Fibroblast of pulmonary artery (primary cell): Measurements from ENCODE around the gene PTPRH.
A peak's percentile ranks its signal among the peaks of the same experiment; 100 is the strongest.

Experiments
- DNase-seq: peaks from one replicate; pipeline ENCODE4 v3.0.0-alpha.2; 2010; ENCODE audit warnings: low read depth
- H3K4me3 ChIP-seq: replicated peaks from 2 replicates; pipeline ENCODE4 v1.5.1; 2011; ENCODE audit warnings: low read depth, mild to moderate bottlenecking, control low read depth, low read length, moderate library complexity
- CTCF ChIP-seq: IDR thresholded peaks from 2 replicates; pipeline ENCODE4 v1.5.1; 2011; ENCODE audit warnings: mild to moderate bottlenecking, control low read depth, low read length, inconsistent platforms; ENCODE audit errors: missing control alignments

Gene PTPRH

GRCh38 chr19:55160986-55161365 is 48.3 kb downstream of the PTPRH start:
- no peak overlapping the region for H3K4me3 ChIP-seq
- no peak for DNase-seq
- TF ChIP-seq CTCF: no peak

- peak; percentile 85 for DNase-seq
- peak; percentile 84 for TF ChIP-seq CTCF
- no peak overlapping the region for H3K4me3 ChIP-seq
Measured at GRCh38 chr19:55160128-55160985, 48.9 kb downstream of the PTPRH start.

- no peak overlapping the region for H3K4me3 ChIP-seq
- DNase-seq: peak; percentile 49
- no peak for TF ChIP-seq CTCF
Measured at GRCh38 chr19:55158848-55159749, 50.2 kb downstream of the PTPRH start.

GRCh38 chr19:55158423-55158822 is 50.9 kb downstream of the PTPRH start:
- TF ChIP-seq CTCF: no peak
- no peak overlapping the region for H3K4me3 ChIP-seq
- no peak for DNase-seq

DNA sequence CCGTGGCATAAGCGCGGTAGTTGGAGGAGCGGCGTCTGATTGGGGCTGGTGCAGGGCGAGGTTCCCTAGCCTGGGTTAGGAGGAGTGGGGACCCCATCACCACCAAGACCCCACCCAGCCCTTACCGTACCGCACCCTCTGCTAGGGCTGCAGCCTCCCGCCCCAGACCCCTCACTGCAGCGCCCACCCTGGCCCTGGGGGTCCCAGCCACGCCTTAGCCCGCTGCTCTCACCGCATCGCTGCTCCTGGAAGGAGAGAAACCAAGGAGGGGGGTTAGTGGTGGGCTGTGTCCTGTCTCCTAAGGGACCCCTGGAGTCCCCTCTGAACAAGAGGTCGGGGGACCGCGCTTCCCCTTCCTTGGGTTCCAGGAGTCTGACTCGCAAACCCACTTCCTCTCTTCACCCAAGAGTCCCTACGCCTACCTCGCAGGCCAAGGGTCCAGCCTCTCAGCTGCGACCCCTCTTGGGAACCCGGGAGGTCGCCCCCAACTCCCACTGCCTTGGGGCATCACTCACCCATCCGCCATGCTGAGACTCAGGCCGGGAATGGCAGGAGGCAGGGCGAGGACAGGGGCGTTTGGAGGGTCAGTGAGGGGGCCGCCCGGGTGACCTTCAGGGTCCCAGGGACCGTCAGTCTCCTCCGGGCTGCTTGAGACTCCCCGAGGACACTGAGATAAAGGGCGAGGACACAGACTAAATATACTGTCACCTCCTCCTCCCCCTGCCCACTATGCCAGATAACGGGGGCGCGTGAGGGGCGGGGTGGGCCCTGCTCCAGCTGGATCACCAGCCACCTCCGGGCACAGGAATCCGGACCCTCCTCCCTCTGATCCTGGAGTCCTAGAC is 52.0 kb downstream of the PTPRH start, which contains the start of gene TNNI3:
Gene TNNI3 (minus strand): TSS at position 669 of the 845 bp plus-strand sequence. CDS start 143 bp downstream, at position 526.
- no peak within 1 kb of the TSS for H3K4me3 ChIP-seq
- DNase-seq: no peak
- TF ChIP-seq CTCF: no peak
